Thoracic aorta (tissue), 2 donors: Measurements from ENCODE around the gene MINDY4B. TPM values are rescaled to one million over a fixed set of nuclear protein-coding genes. Genes with fewer than 3 reads are reported as not detected.

Source experiments
- ATAC-seq: fragments of 150-250 bp; one replicate; pipeline ENCODE4 v1.8.0; 2017; ENCODE audit warnings: low read depth; ENCODE audit not compliant: insufficient number of reproducible peaks, low FRiP score
- DNase-seq: peaks from one replicate; pipeline ENCODE4 v3.0.0-alpha.2; 2020; ENCODE audit warnings: low spot score
- H3K27ac ChIP-seq, 2 donors: fragments of 200-600 bp; sonication (generic); 1 replicate in 1 of 2; 2 replicates in 1 of 2; pipeline ENCODE4 v1.5.1; 2016; ENCODE audit warnings: mild to moderate bottlenecking in 2 of 2, moderate library complexity in 2 of 2
- H3K27me3 ChIP-seq: fragments of 200-600 bp; sonication (generic); replicated peaks from 2 replicates; pipeline ENCODE4 v1.6.0; 2016; ENCODE audit warnings: mild to moderate bottlenecking; ENCODE audit not compliant: insufficient read depth
- H3K36me3 ChIP-seq: fragments of 200-600 bp; sonication (generic); one replicate; pipeline ENCODE4 v1.5.1; 2016
- H3K4me1 ChIP-seq, 2 donors: fragments of 200-600 bp; sonication (generic); 1 replicate in 1 of 2; 2 replicates in 1 of 2; pipeline versions ENCODE4 v1.5.1 to v1.6.0; 2016; ENCODE audit warnings: low read depth in 2 of 2, mild to moderate bottlenecking in 1 of 2; ENCODE audit not compliant: control insufficient read depth in 1 of 2
- H3K4me3 ChIP-seq: fragments of 200-600 bp; sonication (generic); 2 replicates; pipeline ENCODE4 v1.5.1; 2016; ENCODE audit warnings: mild to moderate bottlenecking
- H3K9me3 ChIP-seq: fragments of 200-600 bp; sonication (generic); 2 replicates; pipeline ENCODE4 v1.5.1; 2016
- total RNA-seq, 2 donors: library from RNA; depleted of rRNA; stranded (reverse); fragments of >200 nt; gene quantifications; one replicate each; pipeline versions ENCODE4 v1.1.0 to v1.2.3, GENCODE V29; 2016
- TF ChIP-seq, protein P1 (sequence below): fragments of 200-600 bp; sonication (generic); IDR thresholded peaks from one replicate; pipeline ENCODE4 v1.5.1; 2019; ENCODE audit warnings: antibody characterized with exemption

MINDY4B gene
- total RNA-seq, 2 donors from 2014 or later: not detected

GRCh38 chr3:150925751-150926201 is 20.5 kb upstream of the MINDY4B start:
- Histone ChIP-seq H3K9me3 (no peaks in the 10 kb centered on the region), H3K27ac (no peak overlapping the region), H3K4me1 (no peaks in the 10 kb centered on the region), H3K27me3 (no peaks in the 10 kb centered on the region), H3K4me3 (no peak overlapping the region), H3K36me3 (no peaks in the 10 kb centered on the region)
- TF ChIP-seq, protein P1, sequence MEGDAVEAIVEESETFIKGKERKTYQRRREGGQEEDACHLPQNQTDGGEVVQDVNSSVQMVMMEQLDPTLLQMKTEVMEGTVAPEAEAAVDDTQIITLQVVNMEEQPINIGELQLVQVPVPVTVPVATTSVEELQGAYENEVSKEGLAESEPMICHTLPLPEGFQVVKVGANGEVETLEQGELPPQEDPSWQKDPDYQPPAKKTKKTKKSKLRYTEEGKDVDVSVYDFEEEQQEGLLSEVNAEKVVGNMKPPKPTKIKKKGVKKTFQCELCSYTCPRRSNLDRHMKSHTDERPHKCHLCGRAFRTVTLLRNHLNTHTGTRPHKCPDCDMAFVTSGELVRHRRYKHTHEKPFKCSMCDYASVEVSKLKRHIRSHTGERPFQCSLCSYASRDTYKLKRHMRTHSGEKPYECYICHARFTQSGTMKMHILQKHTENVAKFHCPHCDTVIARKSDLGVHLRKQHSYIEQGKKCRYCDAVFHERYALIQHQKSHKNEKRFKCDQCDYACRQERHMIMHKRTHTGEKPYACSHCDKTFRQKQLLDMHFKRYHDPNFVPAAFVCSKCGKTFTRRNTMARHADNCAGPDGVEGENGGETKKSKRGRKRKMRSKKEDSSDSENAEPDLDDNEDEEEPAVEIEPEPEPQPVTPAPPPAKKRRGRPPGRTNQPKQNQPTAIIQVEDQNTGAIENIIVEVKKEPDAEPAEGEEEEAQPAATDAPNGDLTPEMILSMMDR: peak; percentile 15
- DNase-seq: no peak
- no peak for ATAC-seq

DNA sequence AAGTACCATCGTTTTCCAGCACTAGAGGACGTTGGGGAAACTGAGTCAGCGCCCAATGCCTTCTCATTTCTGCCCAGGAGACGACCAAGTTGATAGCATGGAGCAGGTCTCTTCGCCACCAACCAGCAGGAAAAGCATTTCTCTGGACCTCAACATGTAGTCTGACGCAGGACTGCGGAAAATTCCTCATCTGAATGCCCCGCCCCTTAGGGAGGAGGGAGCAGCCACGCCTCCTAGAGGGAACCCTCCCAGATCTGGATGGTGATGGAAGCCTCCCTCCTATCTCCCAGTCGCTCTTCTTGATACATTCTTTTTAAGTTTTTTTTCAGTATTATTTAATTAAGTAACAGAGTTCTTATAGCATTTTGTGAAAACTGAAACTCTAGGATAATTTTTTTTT is 17.4 kb upstream of the MINDY4B start:
- no peaks in the 10 kb centered on the region for H3K9me3 ChIP-seq
- no peaks in the 10 kb centered on the region for H3K27me3 ChIP-seq
- no peak overlapping the region for H3K4me3 ChIP-seq
- no peaks in the 10 kb centered on the region for H3K36me3 ChIP-seq
- H3K4me1 ChIP-seq: no peaks in the 10 kb centered on the region
- TF ChIP-seq, protein P1: no peak
- ATAC-seq (no peak), DNase-seq (no peak)
- H3K27ac ChIP-seq: no peak overlapping the region

- H3K4me1 ChIP-seq: no peaks in the 10 kb centered on the region
- H3K36me3 ChIP-seq: no peaks in the 10 kb centered on the region
- ATAC-seq (no peak), DNase-seq (no peak)
- no peaks in the 10 kb centered on the region for H3K9me3 ChIP-seq
- no peak overlapping the region for H3K27ac ChIP-seq
- TF ChIP-seq, protein P1: no peak
- no peaks in the 10 kb centered on the region for H3K27me3 ChIP-seq
- H3K4me3 ChIP-seq: no peak overlapping the region
These were observed 16.0 kb upstream of the MINDY4B start for GRCh38 chr3:150921209-150921608.

- Histone ChIP-seq H3K36me3 (no peaks in the 10 kb centered on the region), H3K27ac (no peak overlapping the region), H3K27me3 (no peaks in the 10 kb centered on the region), H3K4me1 (no peaks in the 10 kb centered on the region), H3K9me3 (no peaks in the 10 kb centered on the region), H3K4me3 (no peak overlapping the region)
- DNase-seq: no peak
- ATAC-seq: no peak
- TF ChIP-seq, protein P1: no peak
These were observed 15.0 kb upstream of the MINDY4B start for GRCh38 chr3:150920236-150920635.

DNA sequence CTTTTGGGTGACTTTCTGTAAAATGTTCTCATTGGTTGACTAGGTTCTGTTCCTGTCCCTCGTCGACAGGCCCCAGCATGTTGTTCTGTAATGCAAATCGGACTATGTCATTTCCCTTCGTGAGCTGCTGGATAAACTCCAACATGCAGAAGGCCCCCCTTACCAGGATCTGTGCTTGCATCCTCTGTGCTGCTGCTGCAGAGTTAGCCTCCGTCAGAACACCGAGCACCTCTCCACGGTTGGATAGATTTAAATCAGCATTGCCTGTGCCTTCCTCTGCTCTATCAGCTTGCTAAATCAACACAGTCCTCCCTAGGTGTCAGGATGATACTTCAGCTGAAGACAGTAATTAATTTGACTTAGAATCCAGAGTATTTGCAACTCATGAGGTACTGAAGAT is 12.7 kb upstream of the MINDY4B start:
- no peak overlapping the region for H3K27ac ChIP-seq
- no peaks in the 10 kb centered on the region for H3K9me3 ChIP-seq
- no peaks in the 10 kb centered on the region for H3K36me3 ChIP-seq
- no peaks in the 10 kb centered on the region for H3K4me1 ChIP-seq
- ATAC-seq: no peak
- H3K27me3 ChIP-seq: no peaks in the 10 kb centered on the region
- H3K4me3 ChIP-seq: no peak overlapping the region
- no peak for DNase-seq
- TF ChIP-seq, protein P1: no peak
